HG03025 (cell line): ENCODE data around the gene MC4R.

Experiments
- ATAC-seq: cut with Tn5 transposase; IDR thresholded peaks from one replicate; pipeline ENCODE4 v1.9.1; 2021; ENCODE audit warnings: mild to moderate bottlenecking, moderate library complexity; ENCODE audit not compliant: unreplicated experiment, low FRiP score

The MC4R gene

GRCh38 chr18:60329131-60329530 is 43.4 kb downstream of the MC4R start:
- no peak for ATAC-seq

GRCh38 chr18:60327880-60328279 is 44.7 kb downstream of the MC4R start:
- no peak for ATAC-seq

- ATAC-seq = no peak
These were observed 50.0 kb downstream of the MC4R start for GRCh38 chr18:60322591-60322990.
